ENCODE results near the gene PSMD12.
"Not testable (repeated sequence)": the region's sequence is repeated elsewhere in the genome, so short reads cannot be mapped to it uniquely, and the experiment has no call there.

GRCh38 chr17:67408455-67408830 lies 42.1 kb upstream of the PSMD12 start:
- TF ChIP-seq CTCF (conservative IDR thresholded peaks at IDR 0.05 in 1 of 2, IDR thresholded peaks at IDR 0.05 in 1 of 2; ENCODE audit: low read depth in 1 of 2, low read length in 2 of 2); EZH2 (IDR thresholded peaks at IDR 0.05; ENCODE audit: low read length, missing control alignments): not testable (repeated sequence)

Measured in fibroblast of lung (primary cell).